Gastrocnemius medialis (tissue), 4 donors: Measurements from ENCODE around the gene KCNQ1.

Experiments
- CTCF ChIP-seq, 5 experiments: fragments of 450-650 bp in 3 of 5; fragments of 200-600 bp in 2 of 5; sonication (generic) in 2 of 5; IDR thresholded peaks in 4 of 5; conservative IDR thresholded peaks in 1 of 5; 1 replicate in 4 of 5; 2 replicates in 1 of 5; pipeline ENCODE4 v1.5.1; 2016 to 2019; ENCODE audit warnings: antibody characterized with exemption in 5 of 5, mild to moderate bottlenecking in 3 of 5, moderate library complexity in 3 of 5
- POLR2A ChIP-seq, 2 donors: fragments of 450-650 bp; IDR thresholded peaks; one replicate each; pipeline ENCODE4 v1.6.1; 2017; ENCODE audit warnings: antibody characterized with exemption in 2 of 2, mild to moderate bottlenecking in 2 of 2, moderate library complexity in 2 of 2

- TF ChIP-seq CTCF (IDR thresholded peaks at IDR 0.05 in 4 of 5, conservative IDR thresholded peaks at IDR 0.05 in 1 of 5) (no peak), POLR2A (IDR thresholded peaks at IDR 0.05) (no peak)
Measured at GRCh38 chr11:2671748-2672147, 226.9 kb downstream of the KCNQ1 start.
